Muscle of leg (tissue), 16 donors: ENCODE measurements around the gene FOXD2. TPM values are rescaled to one million over a fixed set of nuclear protein-coding genes. Genes with fewer than 3 reads are reported as not detected.

Experiments used
- DNase-seq: peaks from one replicate; pipeline ENCODE4 v3.0.0; 2013
- H3K27ac ChIP-seq: one replicate; pipeline ENCODE4 v1.5.1; 2013; ENCODE audit warnings: mild to moderate bottlenecking, low read length, control low read depth
- H3K27me3 ChIP-seq: one replicate; pipeline ENCODE4 v1.6.1; 2013; ENCODE audit warnings: low read length; ENCODE audit not compliant: control insufficient read depth, insufficient read depth
- H3K36me3 ChIP-seq: one replicate; pipeline ENCODE4 v1.6.1; 2013; ENCODE audit warnings: low read length; ENCODE audit not compliant: control insufficient read depth, insufficient read depth
- H3K4me1 ChIP-seq: one replicate; pipeline ENCODE4 v1.6.1; 2013; ENCODE audit warnings: low read length; ENCODE audit not compliant: control insufficient read depth, insufficient read depth
- H3K4me3 ChIP-seq: one replicate; pipeline ENCODE4 v1.5.1; 2013; ENCODE audit warnings: low read length, control low read depth
- H3K9me3 ChIP-seq: replicated peaks from 2 replicates; pipeline ENCODE4 v1.6.1; 2013; ENCODE audit warnings: low read depth, low read length; ENCODE audit not compliant: control insufficient read depth
- WGBS: methylation state at CpG from one replicate; pipeline ENCODE4 v1.1.5; 2013; ENCODE audit warnings: missing lambda C conversion rate; ENCODE audit not compliant: insufficient coverage; 5-methylcytosine and 5-hydroxymethylcytosine counted together
- long read RNA-seq, 11 donors: transcript quantifications; one replicate each; lab custom pipeline, GENCODE V29; 2026
- polyA plus RNA-seq, 8 donors: library from polyadenylated mRNA; unstranded; fragments of 120-200 nt; gene quantifications; one replicate each; pipeline versions ENCODE4 v1.2.1 to v1.2.3, GENCODE V29; 2013; ENCODE audit warnings: inconsistent platforms in 1 of 8, low replicate concordance in 1 of 8; ENCODE audit not compliant: insufficient read length in 8 of 8, insufficient read depth in 1 of 8
- total RNA-seq: library from RNA; stranded (reverse); fragments of 120-200 nt; gene quantifications from one replicate; pipeline ENCODE4 v1.2.4, GENCODE V29; 2013

Gene FOXD2
- total RNA-seq (0.22 TPM), polyA plus RNA-seq (under 1 TPM; 0.14 to 0.64 (median 0.29) TPM)
- long read RNA-seq, donor 1, full-length matches to known transcripts = 4 of 4 reads
- long read RNA-seq, donor 1, partial matches to known transcripts = 0 of 4 reads
- long read RNA-seq, donor 1, other reads (novel, unspliced or antisense) = 0 of 4 reads
- long read RNA-seq, donor 2, full-length matches to known transcripts = 1 of 1 reads
- long read RNA-seq, donor 2, partial matches to known transcripts = 0 of 1 reads
- long read RNA-seq, donor 2, other reads (novel, unspliced or antisense) = 0 of 1 reads
- long read RNA-seq, donor 3, full-length matches to known transcripts = 1 of 1 reads
- long read RNA-seq, donor 3, partial matches to known transcripts = 0 of 1 reads
- long read RNA-seq, donor 3, other reads (novel, unspliced or antisense) = 0 of 1 reads
- long read RNA-seq, donor 4, full-length matches to known transcripts = 1 of 1 reads
- long read RNA-seq, donor 4, partial matches to known transcripts = 0 of 1 reads
- long read RNA-seq, donor 4, other reads (novel, unspliced or antisense) = 0 of 1 reads
- long read RNA-seq, donor 5, full-length matches to known transcripts = 6 of 6 reads
- long read RNA-seq, donor 5, partial matches to known transcripts = 0 of 6 reads
- long read RNA-seq, donor 5, other reads (novel, unspliced or antisense) = 0 of 6 reads
- long read RNA-seq, donor 6, full-length matches to known transcripts = 2 of 2 reads
- long read RNA-seq, donor 6, partial matches to known transcripts = 0 of 2 reads
- long read RNA-seq, donor 6, other reads (novel, unspliced or antisense) = 0 of 2 reads
- long read RNA-seq, donor 7, full-length matches to known transcripts = 2 of 2 reads
- long read RNA-seq, donor 7, partial matches to known transcripts = 0 of 2 reads
- long read RNA-seq, donor 7, other reads (novel, unspliced or antisense) = 0 of 2 reads
- long read RNA-seq, donor 8 = 0 reads
- long read RNA-seq, donor 9 = 0 reads
- long read RNA-seq, donor 10 = 0 reads
- long read RNA-seq, donor 11, full-length matches to known transcripts = 1 of 1 reads
- long read RNA-seq, donor 11, partial matches to known transcripts = 0 of 1 reads
- long read RNA-seq, donor 11, other reads (novel, unspliced or antisense) = 0 of 1 reads

DNA sequence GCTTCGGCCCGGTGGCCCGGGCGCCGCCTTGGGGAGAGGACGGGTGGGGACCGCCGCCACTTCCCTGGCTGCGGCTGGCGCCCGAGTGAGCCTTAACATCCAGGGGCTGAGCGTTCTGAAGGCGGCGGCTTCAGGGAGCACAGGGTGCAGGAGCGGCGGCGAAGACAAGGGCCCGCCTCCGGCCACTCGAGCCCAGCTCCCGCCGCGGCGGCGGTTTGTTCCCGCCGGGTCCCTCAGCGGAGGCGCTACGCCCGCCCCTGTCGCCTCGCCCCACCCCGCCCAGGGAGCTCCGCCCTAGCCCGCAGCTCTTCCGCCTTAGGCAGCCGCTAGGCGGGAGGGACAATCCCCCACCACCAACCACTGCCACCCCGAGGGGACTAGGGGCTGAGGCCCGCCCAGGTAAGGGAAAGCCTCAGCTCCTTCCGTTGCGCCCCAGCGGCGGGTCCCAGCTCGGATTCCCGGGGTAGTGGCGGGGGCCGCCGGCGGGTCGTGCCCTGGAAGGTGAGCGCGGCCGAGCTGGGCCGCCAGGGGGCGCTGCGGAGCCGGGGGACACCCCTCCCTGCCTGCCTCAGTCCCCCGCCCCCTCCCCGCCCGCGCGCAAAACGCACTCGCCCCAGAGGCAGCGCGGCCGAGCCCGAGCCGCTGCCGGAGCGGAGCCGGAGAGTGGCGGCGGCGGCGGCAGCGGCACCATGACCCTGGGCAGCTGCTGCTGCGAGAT is at the start of gene FOXD2:
Gene FOXD2 (plus strand): TSS at position 598 of the 718 bp plus-strand sequence. CDS start 92 bp downstream, at position 690.
- Histone ChIP-seq H3K36me3 (no peaks in the 10 kb centered on the region), H3K27me3 (peaks cover 95% of the 10 kb centered on the region), H3K9me3 (no peaks in the 10 kb centered on the region), H3K27ac (no peak within 1 kb of the TSS), H3K4me1 (peaks cover 26% of the 10 kb centered on the region), H3K4me3 (peak within 1 kb of the TSS; percentile 66)
- WGBS = 0% methylated on average over 76 of the region's 80 CpGs
- peak; percentile 85 for DNase-seq

DNA sequence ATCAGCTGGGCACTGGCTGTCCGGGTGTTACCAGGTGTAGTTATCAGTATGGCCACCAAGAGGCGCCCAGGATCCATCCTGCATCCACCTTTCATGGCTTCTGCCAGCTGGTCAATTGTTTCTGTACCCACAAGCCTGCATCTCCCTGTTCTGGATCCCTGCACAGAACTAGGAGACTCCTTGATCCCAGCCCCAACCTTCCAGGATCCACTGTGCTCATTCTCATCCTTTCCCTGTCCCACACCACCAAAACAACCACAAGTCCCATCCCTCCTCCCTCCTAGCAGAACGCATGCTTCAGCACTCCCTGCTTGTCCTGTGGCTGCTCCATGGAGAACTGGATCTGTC is 49.0 kb upstream of the FOXD2 start:
- H3K36me3 ChIP-seq = no peaks in the 10 kb centered on the region
- peak; percentile 68 for DNase-seq
- WGBS = 21% methylated on average over 3 of the region's 3 CpGs
- no peak overlapping the region for H3K4me3 ChIP-seq
- H3K27me3 ChIP-seq = no peaks in the 10 kb centered on the region
- no peak overlapping the region for H3K27ac ChIP-seq
- peaks cover 9% of the 10 kb centered on the region for H3K4me1 ChIP-seq
- no peaks in the 10 kb centered on the region for H3K9me3 ChIP-seq

DNA sequence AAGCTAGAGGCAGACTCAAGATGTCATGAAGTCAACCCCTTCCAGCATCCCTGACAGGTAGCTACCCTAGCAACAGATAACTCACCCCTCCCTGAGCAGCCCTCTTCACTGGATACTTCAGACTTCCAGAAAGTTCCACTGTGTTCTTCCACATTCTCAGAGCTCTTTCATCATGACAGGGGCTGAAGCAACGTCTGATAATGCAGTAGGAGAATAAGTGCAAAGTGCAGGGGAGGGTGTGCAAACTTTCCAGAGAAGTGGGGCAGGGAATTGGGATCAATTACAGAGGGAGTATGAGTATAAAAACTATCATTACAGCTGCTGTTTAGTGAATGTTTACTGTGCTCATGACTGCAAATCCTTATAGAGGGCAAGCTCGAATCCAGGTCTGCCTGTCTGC is 48.1 kb upstream of the FOXD2 start:
- no peak for DNase-seq
- H3K27me3 ChIP-seq = no peaks in the 10 kb centered on the region
- no peak overlapping the region for H3K4me3 ChIP-seq
- no peaks in the 10 kb centered on the region for H3K9me3 ChIP-seq
- WGBS = no CpG with 5 or more reads among the region's 2 CpGs
- H3K36me3 ChIP-seq = no peaks in the 10 kb centered on the region
- H3K4me1 ChIP-seq = peaks cover 9% of the 10 kb centered on the region
- H3K27ac ChIP-seq = no peak overlapping the region

DNA sequence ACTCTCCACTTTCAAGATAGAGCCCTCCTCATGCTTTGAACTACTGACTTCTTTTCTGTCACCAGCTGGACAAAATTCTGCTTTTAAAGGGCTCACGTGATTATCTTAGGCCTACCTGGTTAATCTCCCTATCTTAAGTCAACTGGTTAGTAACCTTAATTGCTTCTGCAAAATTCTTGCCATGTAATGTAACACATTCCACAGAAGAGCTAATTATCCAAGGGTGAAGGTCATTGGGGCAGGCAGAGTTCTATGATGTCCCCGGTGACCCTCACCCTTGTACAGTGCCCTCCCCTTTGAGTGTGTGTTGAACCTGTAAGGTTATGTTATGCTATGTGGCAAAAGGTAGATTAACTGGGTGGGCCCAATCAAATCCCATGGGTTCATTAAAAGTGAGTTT is 47.0 kb upstream of the FOXD2 start:
- DNase-seq = no peak
- Histone ChIP-seq H3K27ac (no peak overlapping the region), H3K27me3 (peaks cover 4% of the 10 kb centered on the region), H3K4me1 (peaks cover 9% of the 10 kb centered on the region), H3K36me3 (no peaks in the 10 kb centered on the region), H3K4me3 (no peak overlapping the region), H3K9me3 (no peaks in the 10 kb centered on the region)
- WGBS = 88% methylated on average over 1 of the region's 2 CpGs

DNA sequence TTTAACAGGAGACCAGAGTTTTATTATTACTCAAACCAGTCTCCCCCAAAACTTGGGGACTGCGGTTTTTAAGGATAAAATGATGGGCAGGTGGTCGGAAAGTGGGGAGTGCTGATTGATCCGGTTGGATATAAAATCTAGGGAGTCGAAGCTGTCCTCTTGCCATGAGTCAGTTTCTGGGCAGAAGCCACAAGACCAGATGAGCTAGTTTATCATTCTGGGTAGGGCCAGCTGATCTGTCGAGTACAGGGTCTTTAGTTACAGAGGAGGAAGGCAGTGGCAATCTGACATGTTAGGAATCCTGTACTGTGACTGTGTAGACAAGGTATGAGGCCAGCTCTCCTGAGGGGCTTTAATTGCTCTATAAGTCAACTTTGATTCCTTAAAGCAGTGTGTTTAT is 44.7 kb upstream of the FOXD2 start:
- no peak for DNase-seq
- no peak overlapping the region for H3K4me3 ChIP-seq
- H3K36me3 ChIP-seq = no peaks in the 10 kb centered on the region
- no peak overlapping the region for H3K27ac ChIP-seq
- H3K27me3 ChIP-seq = peaks cover 4% of the 10 kb centered on the region
- 35% methylated on average over 3 of the region's 5 CpGs for WGBS
- no peaks in the 10 kb centered on the region for H3K9me3 ChIP-seq
- peaks cover 7% of the 10 kb centered on the region for H3K4me1 ChIP-seq

DNA sequence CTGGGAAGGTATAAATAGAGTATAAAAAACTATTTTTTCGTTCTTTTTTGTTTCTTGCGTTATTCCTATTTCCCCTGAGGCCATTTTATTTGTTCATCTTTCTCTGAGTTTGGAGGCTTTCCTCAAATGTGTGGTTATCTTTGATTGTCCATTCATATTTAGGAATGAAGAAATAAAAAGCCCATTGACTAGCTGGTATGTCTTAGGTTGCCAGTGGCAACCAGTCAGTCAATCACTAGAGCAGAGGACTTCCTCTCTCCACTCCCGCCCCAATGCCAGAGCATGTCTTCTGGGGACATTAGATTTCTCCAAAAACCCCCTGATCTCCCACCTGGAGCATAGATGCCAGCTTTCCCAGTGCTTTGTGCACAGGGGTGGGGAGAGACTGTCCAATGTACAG is 42.4 kb upstream of the FOXD2 start:
- DNase-seq = no peak
- H3K36me3 ChIP-seq = no peaks in the 10 kb centered on the region
- no peaks in the 10 kb centered on the region for H3K9me3 ChIP-seq
- H3K4me3 ChIP-seq = no peak overlapping the region
- no peaks in the 10 kb centered on the region for H3K4me1 ChIP-seq
- no peak overlapping the region for H3K27ac ChIP-seq
- WGBS = no CpG with 5 or more reads among the region's 3 CpGs
- H3K27me3 ChIP-seq = peaks cover 13% of the 10 kb centered on the region

DNA sequence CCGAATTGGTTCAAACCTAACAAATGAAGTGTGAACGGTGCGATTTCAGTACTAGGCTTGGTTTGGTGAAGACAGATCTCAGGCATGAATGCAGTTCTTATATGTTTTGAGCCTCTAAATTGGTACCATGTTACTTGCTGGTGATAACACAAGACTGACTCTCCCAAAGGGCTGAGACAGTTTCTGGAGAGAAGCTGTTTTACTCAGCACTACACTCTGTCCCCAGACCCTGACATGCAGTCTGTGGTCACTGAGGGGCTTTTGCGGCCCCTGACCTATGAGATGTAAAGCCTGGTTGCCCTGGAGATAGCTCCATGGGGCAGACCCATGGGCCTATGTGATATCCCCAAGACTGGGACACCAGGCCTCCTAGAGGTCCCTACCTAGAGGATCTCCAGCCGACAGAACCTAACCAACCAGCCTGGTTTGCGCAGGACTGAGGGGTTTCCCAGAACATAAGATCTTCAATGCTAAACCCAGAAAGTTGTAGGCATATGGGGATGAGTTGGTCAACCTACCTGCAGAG is 41.1 kb upstream of the FOXD2 start:
- WGBS = 100% methylated on average over 4 of the region's 6 CpGs
- Histone ChIP-seq H3K27ac (no peak overlapping the region), H3K27me3 (peaks cover 18% of the 10 kb centered on the region), H3K4me3 (no peak overlapping the region), H3K9me3 (no peaks in the 10 kb centered on the region), H3K36me3 (no peaks in the 10 kb centered on the region), H3K4me1 (no peaks in the 10 kb centered on the region)
- DNase-seq = no peak

DNA sequence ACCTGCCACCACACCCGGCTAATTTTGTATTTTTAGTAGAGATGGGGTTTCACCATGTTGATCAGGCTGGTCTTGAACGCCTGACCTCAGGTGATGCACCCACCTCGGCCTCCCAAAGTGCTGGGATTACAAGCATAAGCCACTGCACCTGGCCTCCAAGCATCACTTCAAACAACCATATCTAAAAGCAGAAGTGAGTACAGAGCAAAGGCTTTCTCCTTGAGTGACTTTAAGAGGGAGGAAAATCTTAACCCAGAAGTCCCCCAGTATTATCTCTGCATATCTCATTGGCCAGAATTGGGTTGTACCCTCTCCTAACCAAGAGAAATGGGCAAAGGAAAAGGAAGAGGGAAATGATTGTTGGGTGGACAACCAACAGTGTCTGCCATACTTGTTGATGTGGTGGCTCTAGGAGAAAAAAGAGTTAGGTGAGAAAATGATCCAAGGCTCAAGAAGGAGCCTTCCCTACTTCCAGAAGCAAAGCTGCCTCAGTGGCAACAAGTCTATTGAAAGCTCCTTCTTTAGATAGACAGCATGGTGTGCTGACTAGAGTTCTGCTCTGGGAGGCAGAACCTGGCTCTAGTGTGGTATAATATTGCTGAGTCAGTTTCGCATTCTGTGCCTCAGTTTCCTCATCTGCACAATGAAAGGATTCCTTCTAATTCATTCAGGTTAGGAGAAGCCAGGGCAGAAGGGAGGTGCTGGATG is 38.6 kb upstream of the FOXD2 start:
- DNase-seq = no peak
- Histone ChIP-seq H3K4me3 (no peak overlapping the region), H3K27ac (no peak overlapping the region), H3K9me3 (no peaks in the 10 kb centered on the region), H3K27me3 (peaks cover 29% of the 10 kb centered on the region), H3K36me3 (no peaks in the 10 kb centered on the region), H3K4me1 (no peaks in the 10 kb centered on the region)
- WGBS = 80% methylated on average over 1 of the region's 4 CpGs

DNA sequence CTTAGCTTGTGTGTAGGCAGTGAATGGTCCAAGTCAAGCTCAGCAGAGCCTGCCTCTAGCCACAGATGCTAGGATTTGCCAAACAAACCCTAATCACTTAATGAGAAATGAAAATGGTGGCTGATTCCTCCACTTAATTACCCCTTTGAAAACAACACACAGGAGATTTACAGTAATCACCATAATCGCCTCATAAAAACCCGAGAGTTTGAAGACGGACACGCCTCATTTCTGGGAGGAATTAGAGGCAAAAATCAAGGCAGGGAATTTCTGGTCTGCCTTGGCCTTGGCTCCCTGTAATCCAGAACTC is 38.0 kb upstream of the FOXD2 start:
- Histone ChIP-seq H3K36me3 (no peaks in the 10 kb centered on the region), H3K27me3 (peaks cover 29% of the 10 kb centered on the region), H3K4me1 (no peaks in the 10 kb centered on the region), H3K4me3 (no peak overlapping the region), H3K9me3 (no peaks in the 10 kb centered on the region), H3K27ac (no peak overlapping the region)
- WGBS = 85% methylated on average over 4 of the region's 4 CpGs
- DNase-seq = no peak
